ENCODE measurements around the gene PCSK9.

PCSK9 gene

GRCh38 chr1:55039342-55040082 lies at the start of gene PCSK9:
Gene PCSK9 (plus strand): TSS chr1:55039548. CDS start chr1:55039838, 290 bp downstream.
- no peak for DNase-seq

GRCh38 chr1:54989968-54990810 lies 49.2 kb upstream of the PCSK9 start:
- DNase-seq, result no peak

GRCh38 chr1:54990916-54991315 lies 48.4 kb upstream of the PCSK9 start:
- DNase-seq, result no peak

GRCh38 chr1:54991939-54992338 lies 47.4 kb upstream of the PCSK9 start:
- peak in 1 of 6 experiments; percentile 3 for DNase-seq

- no peak for DNase-seq
Measured at GRCh38 chr1:54993140-54993539, 46.2 kb upstream of the PCSK9 start.

- no peak for DNase-seq
Measured at GRCh38 chr1:54994355-54994990, 44.9 kb upstream of the PCSK9 start.

- DNase-seq, result no peak
Measured at GRCh38 chr1:54995013-54995760, 44.2 kb upstream of the PCSK9 start.

- peak in 1 of 6 experiments; percentile 8 for DNase-seq
Measured at GRCh38 chr1:54995835-54996234, 43.5 kb upstream of the PCSK9 start.

GRCh38 chr1:54996359-54996868 lies 42.9 kb upstream of the PCSK9 start:
- peak; percentile 34 to 76 (median 55) for DNase-seq

GRCh38 chr1:54996869-54997710 lies 42.3 kb upstream of the PCSK9 start:
- no peak for DNase-seq

GRCh38 chr1:54997711-54997986 lies 41.7 kb upstream of the PCSK9 start:
- DNase-seq, result no peak

- DNase-seq, result no peak
Measured at GRCh38 chr1:54998100-54998499, 41.2 kb upstream of the PCSK9 start.

GRCh38 chr1:54998677-54999076 lies 40.7 kb upstream of the PCSK9 start, which contains the start of gene BSND:
Gene BSND (plus strand): TSS chr1:54998933. CDS start chr1:54999187, 254 bp downstream.
- no peak for DNase-seq

- DNase-seq, result no peak
Measured at GRCh38 chr1:55000110-55001085, 39.0 kb upstream of the PCSK9 start.

- no peak for DNase-seq
Measured at GRCh38 chr1:55001311-55001710, 38.0 kb upstream of the PCSK9 start.

- no peak for DNase-seq
Measured at GRCh38 chr1:55002686-55003085, 36.7 kb upstream of the PCSK9 start.

GRCh38 chr1:55005351-55006140 lies 33.8 kb upstream of the PCSK9 start:
- DNase-seq, result no peak

GRCh38 chr1:55006931-55007330 lies 32.4 kb upstream of the PCSK9 start:
- DNase-seq, result no peak

- DNase-seq, result no peak
Measured at GRCh38 chr1:55007625-55008024, 31.7 kb upstream of the PCSK9 start.

Data from stimulated activated naive CD4-positive, alpha-beta T cell (primary cell).